GM23338 (cell line): ENCODE data around the gene FES.

ENCODE experiments used
- CREB1 ChIP-seq: fragments of 250-450 bp; sonication (Bioruptor Pico); IDR thresholded peaks from 2 replicates; pipeline ENCODE4 v1.5.0; 2020; ENCODE audit warnings: low read depth, mild to moderate bottlenecking, moderate library complexity
- POLR2AphosphoS5 ChIP-seq: IDR thresholded peaks from 2 replicates; pipeline ENCODE4 v1.6.1; 2016; ENCODE audit warnings: antibody characterized with exemption, low read depth

DNA sequence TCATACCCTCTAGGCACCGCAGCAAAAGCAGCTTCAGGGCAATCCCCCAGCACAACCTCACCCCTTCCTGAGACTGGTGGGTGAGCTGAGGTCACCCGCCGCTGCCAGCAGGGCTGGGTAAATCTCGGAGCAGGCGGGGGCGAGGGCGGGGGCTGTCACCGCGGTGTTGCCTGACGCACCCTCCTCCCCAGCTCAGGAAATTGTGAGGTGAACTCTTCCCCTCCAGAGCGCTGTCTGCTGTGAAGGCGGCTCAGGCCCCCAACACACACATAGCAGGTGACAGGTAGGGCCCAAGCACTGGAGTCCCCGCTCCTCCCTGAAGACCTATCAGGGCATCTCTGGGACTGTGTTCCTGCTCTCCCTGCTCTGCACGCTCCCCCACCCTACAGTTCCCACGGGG, 46.2 kb upstream of the FES start:
- TF ChIP-seq CREB1 (CRISPR knock-in tag) = no peak
- no peak for TF ChIP-seq POLR2AphosphoS5
